Ascending aorta (tissue), 2 donors: ENCODE results near the gene DRD2. TPM values are rescaled to one million over a fixed set of nuclear protein-coding genes. Genes with fewer than 3 reads are reported as not detected.

Experiments used
- DNase-seq, 2 donors: peaks; one replicate each; pipeline ENCODE4 v3.0.0-alpha.2; 2019; ENCODE audit warnings: low spot score in 2 of 2
- H3K27ac ChIP-seq, 2 donors: fragments of 200-600 bp; sonication (generic); one replicate each; pipeline ENCODE4 v1.5.1; 2016 to 2017; ENCODE audit warnings: mild to moderate bottlenecking in 1 of 2
- H3K27me3 ChIP-seq: fragments of 200-600 bp; sonication (generic); one replicate; pipeline ENCODE4 v1.5.1; 2017
- H3K36me3 ChIP-seq, 2 donors: fragments of 200-600 bp; sonication (generic); one replicate each; pipeline ENCODE4 v1.5.1; 2016
- H3K4me1 ChIP-seq, 2 donors: fragments of 200-600 bp; sonication (generic); one replicate each; pipeline ENCODE4 v1.5.1; 2016 to 2017; ENCODE audit warnings: mild to moderate bottlenecking in 1 of 2
- H3K4me3 ChIP-seq, 2 donors: fragments of 200-600 bp; sonication (generic); one replicate each; pipeline ENCODE4 v1.5.1; 2016 to 2017; ENCODE audit warnings: mild to moderate bottlenecking in 1 of 2
- H3K9me3 ChIP-seq, 2 donors: fragments of 200-600 bp; sonication (generic); one replicate each; pipeline ENCODE4 v1.5.1; 2016
- intact Hi-C: fragments of 100-400 bp; cut with DNase I; formaldehyde crosslinking; loops from one replicate; pipeline ENCODE4 v1.15.1; 2023
- total RNA-seq: library from RNA; depleted of rRNA; stranded (reverse); fragments of >200 nt; gene quantifications from one replicate; pipeline ENCODE4 v1.1.0, GENCODE V29; 2016
- TF ChIP-seq, protein P1 (sequence below), 3 experiments: fragments of 200-600 bp in 2 of 3; fragments of 450-650 bp in 1 of 3; sonication (generic) in 2 of 3; IDR thresholded peaks; one replicate each; pipeline ENCODE4 v1.5.1; 2016 to 2019; ENCODE audit warnings: antibody characterized with exemption in 3 of 3, mild to moderate bottlenecking in 1 of 3, moderate library complexity in 1 of 3

Gene DRD2
- total RNA-seq, 1 donor from 2014 or later: not detected

DNA sequence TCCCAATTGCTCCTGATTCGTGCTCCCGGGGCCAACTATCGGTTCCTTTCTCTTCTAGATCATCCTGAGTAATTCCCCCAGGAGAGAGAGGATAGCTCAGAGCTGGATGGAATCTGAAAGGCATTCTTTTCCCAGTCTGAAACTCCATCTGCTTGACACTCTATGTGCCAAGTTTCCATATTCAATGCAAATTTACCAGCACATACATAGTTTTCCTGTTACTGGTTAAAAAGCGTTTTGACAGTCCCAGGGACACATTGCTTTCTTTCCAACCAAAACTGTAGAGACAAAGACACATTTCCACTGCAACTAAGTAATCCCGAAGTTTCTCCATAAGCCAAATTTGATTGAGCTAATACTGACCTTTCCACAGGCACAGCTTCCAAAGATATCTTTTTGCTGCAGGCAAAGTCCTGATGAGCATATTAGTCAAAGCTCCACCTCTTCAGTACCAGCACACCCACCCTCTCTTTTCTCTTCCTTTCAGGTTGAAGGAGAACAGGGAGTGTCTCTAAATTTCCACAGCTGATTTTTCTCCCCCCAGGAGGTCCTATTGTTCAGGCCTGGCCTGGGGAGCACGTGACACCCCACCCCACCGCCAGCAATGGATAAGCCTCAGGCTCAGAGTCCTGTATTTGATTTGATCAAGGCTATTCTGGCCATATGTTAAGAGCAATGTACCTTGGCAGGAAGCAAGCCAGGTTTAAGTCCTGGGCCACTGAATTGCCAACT, 97.4 kb downstream of the DRD2 start:
- DNase-seq: no peak
- Histone ChIP-seq H3K36me3 (no peaks in the 10 kb centered on the region), H3K9me3 (no peaks in the 10 kb centered on the region), H3K27me3 (no peaks in the 10 kb centered on the region), H3K4me1 (no peaks in the 10 kb centered on the region), H3K4me3 (no peak overlapping the region), H3K27ac (no peak overlapping the region)
- TF ChIP-seq, protein P1, sequence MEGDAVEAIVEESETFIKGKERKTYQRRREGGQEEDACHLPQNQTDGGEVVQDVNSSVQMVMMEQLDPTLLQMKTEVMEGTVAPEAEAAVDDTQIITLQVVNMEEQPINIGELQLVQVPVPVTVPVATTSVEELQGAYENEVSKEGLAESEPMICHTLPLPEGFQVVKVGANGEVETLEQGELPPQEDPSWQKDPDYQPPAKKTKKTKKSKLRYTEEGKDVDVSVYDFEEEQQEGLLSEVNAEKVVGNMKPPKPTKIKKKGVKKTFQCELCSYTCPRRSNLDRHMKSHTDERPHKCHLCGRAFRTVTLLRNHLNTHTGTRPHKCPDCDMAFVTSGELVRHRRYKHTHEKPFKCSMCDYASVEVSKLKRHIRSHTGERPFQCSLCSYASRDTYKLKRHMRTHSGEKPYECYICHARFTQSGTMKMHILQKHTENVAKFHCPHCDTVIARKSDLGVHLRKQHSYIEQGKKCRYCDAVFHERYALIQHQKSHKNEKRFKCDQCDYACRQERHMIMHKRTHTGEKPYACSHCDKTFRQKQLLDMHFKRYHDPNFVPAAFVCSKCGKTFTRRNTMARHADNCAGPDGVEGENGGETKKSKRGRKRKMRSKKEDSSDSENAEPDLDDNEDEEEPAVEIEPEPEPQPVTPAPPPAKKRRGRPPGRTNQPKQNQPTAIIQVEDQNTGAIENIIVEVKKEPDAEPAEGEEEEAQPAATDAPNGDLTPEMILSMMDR (IDR thresholded peaks at IDR 0.05): no peak
- intact Hi-C loops: no loop called here

- H3K36me3 ChIP-seq: no peaks in the 10 kb centered on the region
- intact Hi-C loops: no loop called here
These were observed 99.0 kb downstream of the DRD2 start for GRCh38 chr11:113376156-113376555.

GRCh38 chr11:113375402-113375801, 99.8 kb downstream of the DRD2 start:
- peaks cover 0 to 3% of the 10 kb centered on the region in 2 donors for H3K36me3 ChIP-seq
- TF ChIP-seq, protein P1 (IDR thresholded peaks at IDR 0.05): no peak
- no peaks in the 10 kb centered on the region for H3K9me3 ChIP-seq
- no peak for DNase-seq
- no peaks in the 10 kb centered on the region for H3K27me3 ChIP-seq
- no peaks in the 10 kb centered on the region for H3K4me1 ChIP-seq
- H3K4me3 ChIP-seq: no peak overlapping the region
- no peak overlapping the region for H3K27ac ChIP-seq
- intact Hi-C loops: no loop called here

More at GRCh38 chr11:113376156-113376555, 99.0 kb downstream of the DRD2 start:
- H3K27ac ChIP-seq: no peak overlapping the region
- no peaks in the 10 kb centered on the region for H3K27me3 ChIP-seq
- H3K4me3 ChIP-seq: no peak overlapping the region
- TF ChIP-seq, protein P1 (IDR thresholded peaks at IDR 0.05): no peak
- no peaks in the 10 kb centered on the region for H3K9me3 ChIP-seq
- DNase-seq: no peak
- H3K4me1 ChIP-seq: no peaks in the 10 kb centered on the region

- no peak overlapping the region for H3K27ac ChIP-seq
- H3K27me3 ChIP-seq: no peaks in the 10 kb centered on the region
- no peaks in the 10 kb centered on the region for H3K9me3 ChIP-seq
- no peaks in the 10 kb centered on the region for H3K4me1 ChIP-seq
- no peak for DNase-seq
- TF ChIP-seq, protein P1 (IDR thresholded peaks at IDR 0.05): no peak
- H3K36me3 ChIP-seq: peaks cover 0 to 3% of the 10 kb centered on the region in 2 donors
- no peak overlapping the region for H3K4me3 ChIP-seq
- intact Hi-C loops: loop anchor here (5.0 kb wide), 1 partner anchor 358 kb away; no protein-coding TSS in a partner anchor
These were observed 101.1 kb downstream of the DRD2 start for GRCh38 chr11:113373981-113374560.

GRCh38 chr11:113373306-113373705, 101.9 kb downstream of the DRD2 start:
- Histone ChIP-seq H3K4me3 (no peak overlapping the region), H3K27me3 (no peaks in the 10 kb centered on the region), H3K9me3 (no peaks in the 10 kb centered on the region), H3K4me1 (no peaks in the 10 kb centered on the region), H3K27ac (no peak overlapping the region), H3K36me3 (peaks cover 3 to 5% of the 10 kb centered on the region in 2 donors)
- TF ChIP-seq, protein P1 (IDR thresholded peaks at IDR 0.05): no peak
- intact Hi-C loops: loop anchor here (5.0 kb wide), 1 partner anchor 359 kb away; no protein-coding TSS in a partner anchor
- DNase-seq: no peak
